H1 (cell line): ENCODE data around the gene ACOT7. TPM values are rescaled to one million over a fixed set of nuclear protein-coding genes. Genes with fewer than 3 reads are reported as not detected.

Source experiments
- CTCF ChIA-PET: fragments of 300-600 bp; sonication (Branson Sonifier 250); formaldehyde crosslinking; loops from one replicate; lab custom pipeline; 2021; ENCODE audit not compliant: partially characterized antibody; lab: Charles Lee
- POLR2A ChIA-PET: fragments of 300-600 bp; sonication (Branson Sonifier 250); formaldehyde crosslinking; loops from one replicate; lab custom pipeline; 2021; ENCODE audit warnings: inconsistent platforms; ENCODE audit not compliant: partially characterized antibody; lab: Charles Lee
- DNase-seq, 2 experiments: peaks; one replicate each; pipeline versions ENCODE4 v3.0.0 to v3.0.0-alpha.2; 2010 to 2022; ENCODE audit warnings: low spot score in 2 of 2, low read depth in 1 of 2, mixed read lengths in 1 of 2
- FAIRE-seq: peaks from 2 replicates; lab custom pipeline; 2011; peaks lifted over from hg19 to GRCh38; lab: Jason Lieb, UNC
- H2AFZ ChIP-seq: 2 replicates; pipeline ENCODE4 v1.8.1; 2012; ENCODE audit warnings: low read length, inconsistent platforms
- H2AK5ac ChIP-seq: 2 replicates; pipeline ENCODE4 v1.6.1; 2013; ENCODE audit warnings: low read depth, low read length
- H2BK120ac ChIP-seq: replicated peaks from 2 replicates; pipeline ENCODE3; 2013; ENCODE audit warnings: low read depth, low read length, inconsistent platforms
- H2BK12ac ChIP-seq: 2 replicates; pipeline ENCODE4 v1.6.1; 2013; ENCODE audit warnings: low read depth, low read length
- H2BK15ac ChIP-seq: 2 replicates; pipeline ENCODE4 v1.6.1; 2013; ENCODE audit warnings: low read length
- H2BK20ac ChIP-seq: 2 replicates; pipeline ENCODE4 v1.6.1; 2013; ENCODE audit warnings: low read length
- H2BK5ac ChIP-seq: 2 replicates; pipeline ENCODE4 v1.6.1; 2013; ENCODE audit warnings: low read depth, low read length
- H3K14ac ChIP-seq: 2 replicates; pipeline ENCODE4 v1.6.1; 2013; ENCODE audit warnings: inconsistent platforms; ENCODE audit not compliant: insufficient read length
- H3K18ac ChIP-seq: 2 replicates; pipeline ENCODE4 v1.6.1; 2013; ENCODE audit warnings: low read length; ENCODE audit errors: extremely low read depth
- H3K23ac ChIP-seq: 2 replicates; pipeline ENCODE4 v1.6.1; 2013; ENCODE audit warnings: inconsistent platforms; ENCODE audit not compliant: insufficient read length
- H3K23me2 ChIP-seq: 2 replicates; pipeline ENCODE4 v1.6.1; 2013; ENCODE audit warnings: low read depth, low read length
- H3K27ac ChIP-seq: 2 replicates; pipeline ENCODE4 v1.6.1; 2011; ENCODE audit warnings: low read depth, low read length, inconsistent platforms
- H3K27me3 ChIP-seq, 4 experiments: replicated peaks in 1 of 4; 1 replicate in 1 of 4; 2 replicates in 3 of 4; pipeline versions ENCODE4 v1.6.1 to v1.8.1; 2011 to 2013; ENCODE audit warnings: low read length in 3 of 4, mild to moderate bottlenecking in 3 of 4, inconsistent platforms in 2 of 4, mixed read lengths in 2 of 4, moderate library complexity in 1 of 4; ENCODE audit not compliant: control insufficient read depth in 3 of 4, insufficient read depth in 3 of 4; ENCODE audit errors: extremely low read depth in 1 of 4
- H3K36me3 ChIP-seq, 4 experiments: 2 replicates each; pipeline versions ENCODE4 v1.6.1 to v1.8.1; 2011 to 2013; ENCODE audit warnings: mild to moderate bottlenecking in 4 of 4, low read length in 3 of 4, moderate library complexity in 2 of 4, control low read depth in 1 of 4, inconsistent platforms in 1 of 4; ENCODE audit not compliant: insufficient read depth in 4 of 4, control insufficient read depth in 2 of 4
- H3K4ac ChIP-seq: replicated peaks from 2 replicates; pipeline ENCODE3; 2013; ENCODE audit warnings: low read length, low read depth, mixed read lengths, inconsistent platforms; ENCODE audit not compliant: insufficient read length
- H3K4me1 ChIP-seq, 4 experiments: replicated peaks in 1 of 4; 1 replicate in 1 of 4; 2 replicates in 3 of 4; pipeline versions ENCODE4 v1.6.1 to v1.8.1; 2011 to 2013; ENCODE audit warnings: low read length in 3 of 4, inconsistent platforms in 2 of 4, mixed read lengths in 1 of 4; ENCODE audit not compliant: insufficient read depth in 4 of 4, control insufficient read depth in 3 of 4
- H3K4me2 ChIP-seq, 2 experiments: 2 replicates each; pipeline versions ENCODE4 v1.6.1 to v1.8.1; 2011 to 2013; ENCODE audit warnings: low read depth in 2 of 2, low read length in 2 of 2, control low read depth in 1 of 2, inconsistent platforms in 1 of 2, mild to moderate bottlenecking in 1 of 2; ENCODE audit not compliant: insufficient read depth in 1 of 2
- H3K4me3 ChIP-seq, 4 experiments: fragments of 200-600, 300-600 bp in 1 of 4; sonication (generic), shearing (Covaris generic), sonication (Bioruptor Twin) in 1 of 4; 2 replicates each; pipeline versions ENCODE4 v1.5.1 to v1.8.1; 2011 to 2016; ENCODE audit warnings: low read length in 4 of 4, low read depth in 3 of 4, control low read depth in 2 of 4, inconsistent platforms in 2 of 4, mild to moderate bottlenecking in 2 of 4, mixed read lengths in 1 of 4, moderate library complexity in 1 of 4; ENCODE audit not compliant: insufficient read depth in 2 of 4; ENCODE audit errors: extremely low read depth in 1 of 4
- H3K56ac ChIP-seq: replicated peaks from 2 replicates; pipeline ENCODE3; 2013; ENCODE audit warnings: low read depth, mild to moderate bottlenecking, mixed read lengths, low read length, inconsistent platforms; ENCODE audit not compliant: insufficient read length
- H3K79me1 ChIP-seq: 2 replicates; pipeline ENCODE4 v1.6.1; 2013; ENCODE audit warnings: low read depth, low read length, control low read depth
- H3K79me2 ChIP-seq, 2 experiments: 2 replicates each; pipeline versions ENCODE4 v1.6.1 to v1.8.1; 2012 to 2013; ENCODE audit warnings: low read length in 2 of 2, mild to moderate bottlenecking in 2 of 2, inconsistent platforms in 1 of 2; ENCODE audit not compliant: insufficient read depth in 2 of 2, control insufficient read depth in 1 of 2
- H3K9ac ChIP-seq, 4 experiments: replicated peaks in 1 of 4; 1 replicate in 1 of 4; 2 replicates in 3 of 4; pipeline versions ENCODE4 v1.6.1 to v1.8.1; 2011 to 2013; ENCODE audit warnings: low read depth in 3 of 4, low read length in 3 of 4, control low read depth in 2 of 4, mild to moderate bottlenecking in 2 of 4, moderate library complexity in 2 of 4, inconsistent platforms in 1 of 4; ENCODE audit errors: extremely low read depth in 1 of 4
- H3K9me3 ChIP-seq, 2 experiments: 2 replicates each; pipeline versions ENCODE4 v1.6.1 to v1.8.1; 2012 to 2013; ENCODE audit warnings: mild to moderate bottlenecking in 2 of 2, moderate library complexity in 2 of 2, control low read depth in 1 of 2, inconsistent platforms in 1 of 2, low read depth in 1 of 2, low read length in 1 of 2, mixed read lengths in 1 of 2; ENCODE audit not compliant: insufficient read depth in 2 of 2
- H4K20me1 ChIP-seq, 2 experiments: replicated peaks in 1 of 2; 2 replicates each; pipeline versions ENCODE3 to v1.8.1; 2011 to 2013; ENCODE audit warnings: inconsistent platforms in 2 of 2, low read length in 2 of 2, mild to moderate bottlenecking in 1 of 2; ENCODE audit not compliant: insufficient read depth in 2 of 2, control insufficient read depth in 1 of 2
- H4K5ac ChIP-seq: 2 replicates; pipeline ENCODE4 v1.6.1; 2013; ENCODE audit warnings: low read length, low read depth, mixed read lengths, inconsistent platforms; ENCODE audit not compliant: insufficient read length
- H4K8ac ChIP-seq: 2 replicates; pipeline ENCODE4 v1.8.0; 2013; ENCODE audit warnings: mild to moderate bottlenecking, moderate library complexity, low read length, inconsistent platforms; ENCODE audit not compliant: insufficient read depth; ENCODE audit errors: extremely low read depth
- H4K91ac ChIP-seq: replicated peaks from 2 replicates; pipeline ENCODE3; 2013; ENCODE audit warnings: low read length, mixed read lengths, inconsistent platforms; ENCODE audit not compliant: insufficient read length
- CBX8 ChIP-seq: fragments of 300-800, 300-1000 bp; sonication (generic); IDR thresholded peaks from 2 replicates; pipeline ENCODE4 v1.7.1; 2016; ENCODE audit warnings: low read depth, low read length, borderline replicate concordance
- CHD1 ChIP-seq: IDR thresholded peaks from 2 replicates; pipeline ENCODE4 v1.6.1; 2012; ENCODE audit warnings: low read depth, low read length, improper control_type of control experiment
- CHD2 ChIP-seq: IDR thresholded peaks from 2 replicates; pipeline ENCODE4 v1.6.1; 2012; ENCODE audit warnings: low read length, improper control_type of control experiment
- EGR1 ChIP-seq: IDR thresholded peaks from 2 replicates; pipeline ENCODE4 v1.6.1; 2011; ENCODE audit warnings: low read depth, low read length, borderline replicate concordance
- GABPA ChIP-seq: IDR thresholded peaks from 2 replicates; pipeline ENCODE4 v1.6.1; 2011; ENCODE audit warnings: mild to moderate bottlenecking, low read length, moderate library complexity, borderline replicate concordance; ENCODE audit not compliant: insufficient read depth
- HDAC6 ChIP-seq: IDR thresholded peaks from one replicate; pipeline ENCODE4 v1.7.1; 2012; ENCODE audit warnings: low read depth, mild to moderate bottlenecking, inconsistent platforms, low read length, moderate library complexity
- JUN ChIP-seq: IDR thresholded peaks from 2 replicates; pipeline ENCODE4 v1.6.1; 2011; ENCODE audit warnings: low read depth, mild to moderate bottlenecking, improper control_type of control experiment, low read length
- POLR2AphosphoS5 ChIP-seq: IDR thresholded peaks from 2 replicates; pipeline ENCODE4 v1.6.1; 2011; ENCODE audit warnings: low read depth, low read length
- RAD21 ChIP-seq, 2 experiments: IDR thresholded peaks in 1 of 2; conservative IDR thresholded peaks in 1 of 2; 2 replicates each; pipeline ENCODE4 v1.6.1; 2011; ENCODE audit warnings: low read depth in 2 of 2, low read length in 2 of 2, improper control_type of control experiment in 1 of 2, inconsistent platforms in 1 of 2, mild to moderate bottlenecking in 1 of 2, moderate library complexity in 1 of 2
- RBBP5 ChIP-seq: IDR thresholded peaks from 2 replicates; pipeline ENCODE4 v1.7.1; 2012; ENCODE audit warnings: low read depth, mild to moderate bottlenecking, inconsistent platforms, low read length, moderate library complexity, borderline replicate concordance
- SIRT6 ChIP-seq: IDR thresholded peaks from one replicate; pipeline ENCODE4 v1.7.1; 2012; ENCODE audit warnings: low read length, inconsistent platforms
- SP4 ChIP-seq: IDR thresholded peaks from 2 replicates; pipeline ENCODE4 v1.6.1; 2012; ENCODE audit warnings: low read length, inconsistent platforms
- TAF1 ChIP-seq: IDR thresholded peaks from 2 replicates; pipeline ENCODE4 v1.6.1; 2011; ENCODE audit warnings: mild to moderate bottlenecking, low read depth, low read length
- TAF7 ChIP-seq: optimal IDR thresholded peaks from 2 replicates; pipeline ENCODE3; 2011; ENCODE audit warnings: low read depth, mild to moderate bottlenecking, inconsistent platforms, low read length, moderate library complexity, borderline replicate concordance
- WGBS, 2 experiments: shearing (Covaris generic) in 1 of 2; methylation state at CpG; one replicate each; pipeline versions ENCODE4 v1.1.6 to v1.1.7; 2013 to 2015; ENCODE audit warnings: low lambda C conversion rate in 2 of 2, mixed read lengths in 2 of 2, inconsistent platforms in 1 of 2, low coverage in 1 of 2, missing lambda C conversion rate in 1 of 2; ENCODE audit not compliant: insufficient replicate concordance in 2 of 2, insufficient coverage in 1 of 2, insufficient read length in 1 of 2; ENCODE audit errors: extremely low coverage in 1 of 2, missing lambda C conversion rate in 1 of 2; 5-methylcytosine and 5-hydroxymethylcytosine counted together
- polyA plus RNA-seq, 7 experiments: library from polyadenylated mRNA; depleted of rRNA in 3 of 7; stranded (reverse) in 5 of 7; unstranded in 2 of 7; fragments of >200 nt in 5 of 7; fragments of 200-250 nt in 2 of 7; gene quantifications; 1 replicate in 5 of 7; 2 replicates in 1 of 7; 4 replicates in 1 of 7; pipeline versions ENCODE4 v1.2.1 to v1.2.3, GENCODE V29; 2011 to 2013; ENCODE audit warnings: missing spikeins in 2 of 7, mixed read lengths in 2 of 7
- total RNA-seq: library from RNA; stranded (reverse); fragmentation: NEBNext Ultra II Directional; extraction: Animal tissue kit (Norgen Biotek cat#: 25700); gene quantifications from 2 replicates; pipeline ENCODE4 v1.2.1, GENCODE V29; 2021
- TF ChIP-seq, protein P1 (sequence below): IDR thresholded peaks from 2 replicates; pipeline ENCODE4 v1.6.1; 2012; ENCODE audit warnings: inconsistent platforms

Gene ACOT7
- total and polyA plus RNA-seq, 2 of the 8 experiments (the other 6 are each of a cell fraction or from before 2014, with no cell fraction given): 151 to 214 TPM

DNA sequence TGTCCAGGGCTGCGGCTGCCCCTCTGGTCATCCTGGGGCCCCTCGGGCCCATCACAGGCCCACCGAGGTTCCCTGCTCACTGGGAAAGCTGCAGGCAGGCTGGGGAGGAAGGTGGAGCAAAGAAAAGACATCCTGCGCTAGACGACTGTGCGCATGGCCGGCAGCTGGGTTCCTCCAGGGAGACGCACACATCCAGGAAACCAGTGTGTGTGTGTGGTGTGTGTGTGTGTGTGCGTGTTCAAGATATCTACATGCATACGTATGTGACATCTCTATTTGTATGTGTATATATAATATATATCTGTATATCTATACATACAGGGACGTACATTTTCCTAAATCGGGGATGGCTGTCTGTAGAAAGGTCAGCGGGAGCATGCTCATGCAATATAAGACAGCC lies 63.7 kb downstream of the ACOT7 start:
- Histone ChIP-seq H3K79me1 (peaks cover 4% of the 10 kb centered on the region), H2BK5ac (no peak overlapping the region), H3K4me3 (no peak overlapping the region), H3K23ac (no peak overlapping the region), H2AK5ac (no peak overlapping the region), H3K4ac (no peak overlapping the region), H4K20me1 (peaks cover 1 to 5% of the 10 kb centered on the region in 2 experiments), H2BK120ac (no peak overlapping the region), H3K4me1 (no peaks in the 10 kb centered on the region; a peak in 1 of 7 replicates), H3K27ac (no peak overlapping the region), H2BK20ac (no peak overlapping the region), H3K4me2 (no peak overlapping the region), H2AFZ (no peak overlapping the region), H3K9ac (no peak overlapping the region), H3K14ac (no peak overlapping the region), H3K18ac (no peak overlapping the region), H4K91ac (no peak overlapping the region), H3K36me3 (peaks cover 0 to 12% (median 5%) of the 10 kb centered on the region in 4 experiments; a peak in 4 of 8 replicates), H4K5ac (no peak overlapping the region), H2BK15ac (no peak overlapping the region), H4K8ac (no peak overlapping the region), H3K27me3 (no peaks in the 10 kb centered on the region), H2BK12ac (no peak overlapping the region), H3K9me3 (no peaks in the 10 kb centered on the region), H3K23me2 (no peaks in the 10 kb centered on the region), H3K79me2 (no peaks in the 10 kb centered on the region; a peak in 1 of 4 replicates), H3K56ac (no peak overlapping the region)
- 93% methylated on average over 11 of the region's 13 CpGs; no CpG with 5 or more reads in 1 of the 2 experiments for WGBS, 2 experiments
- ChIA-PET POLR2A (no interaction called here), CTCF (interaction anchor here (0.6 to 7.4 kb wide), 7 partner anchors 12 to 306 kb away, joined by 3 to 54 read pairs (median 5); no protein-coding TSS in a partner anchor)
- DNase-seq (no peak), FAIRE-seq (no peak)
- TF ChIP-seq TAF1 (no peak), RBBP5 (no peak), HDAC6 (no peak), POLR2AphosphoS5 (no peak), CHD1 (no peak), SP4 (no peak), CBX8 (no peak), GABPA (no peak), JUN (no peak), RAD21 (IDR thresholded peaks at IDR 0.05 in 1 of 2, conservative IDR thresholded peaks at IDR 0.05 in 1 of 2; ENCODE audit: low read depth in 2 of 2, low read length in 2 of 2) (no peak), SIRT6 (no peak), CHD2 (no peak), EGR1 (no peak), TAF7 (no peak)
- TF ChIP-seq, protein P1, sequence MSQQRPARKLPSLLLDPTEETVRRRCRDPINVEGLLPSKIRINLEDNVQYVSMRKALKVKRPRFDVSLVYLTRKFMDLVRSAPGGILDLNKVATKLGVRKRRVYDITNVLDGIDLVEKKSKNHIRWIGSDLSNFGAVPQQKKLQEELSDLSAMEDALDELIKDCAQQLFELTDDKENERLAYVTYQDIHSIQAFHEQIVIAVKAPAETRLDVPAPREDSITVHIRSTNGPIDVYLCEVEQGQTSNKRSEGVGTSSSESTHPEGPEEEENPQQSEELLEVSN: no peak
